GM19239 (cell line): ENCODE data around the gene GSPT1.

Experiments
- DNase-seq: peaks from one replicate; pipeline ENCODE4 v3.0.0; 2011; ENCODE audit warnings: low spot score; ENCODE audit not compliant: insufficient read length
- FAIRE-seq: peaks from 2 replicates; lab custom pipeline; 2011; peaks lifted over from hg19 to GRCh38; lab: Jason Lieb, UNC

The GSPT1 gene

DNA sequence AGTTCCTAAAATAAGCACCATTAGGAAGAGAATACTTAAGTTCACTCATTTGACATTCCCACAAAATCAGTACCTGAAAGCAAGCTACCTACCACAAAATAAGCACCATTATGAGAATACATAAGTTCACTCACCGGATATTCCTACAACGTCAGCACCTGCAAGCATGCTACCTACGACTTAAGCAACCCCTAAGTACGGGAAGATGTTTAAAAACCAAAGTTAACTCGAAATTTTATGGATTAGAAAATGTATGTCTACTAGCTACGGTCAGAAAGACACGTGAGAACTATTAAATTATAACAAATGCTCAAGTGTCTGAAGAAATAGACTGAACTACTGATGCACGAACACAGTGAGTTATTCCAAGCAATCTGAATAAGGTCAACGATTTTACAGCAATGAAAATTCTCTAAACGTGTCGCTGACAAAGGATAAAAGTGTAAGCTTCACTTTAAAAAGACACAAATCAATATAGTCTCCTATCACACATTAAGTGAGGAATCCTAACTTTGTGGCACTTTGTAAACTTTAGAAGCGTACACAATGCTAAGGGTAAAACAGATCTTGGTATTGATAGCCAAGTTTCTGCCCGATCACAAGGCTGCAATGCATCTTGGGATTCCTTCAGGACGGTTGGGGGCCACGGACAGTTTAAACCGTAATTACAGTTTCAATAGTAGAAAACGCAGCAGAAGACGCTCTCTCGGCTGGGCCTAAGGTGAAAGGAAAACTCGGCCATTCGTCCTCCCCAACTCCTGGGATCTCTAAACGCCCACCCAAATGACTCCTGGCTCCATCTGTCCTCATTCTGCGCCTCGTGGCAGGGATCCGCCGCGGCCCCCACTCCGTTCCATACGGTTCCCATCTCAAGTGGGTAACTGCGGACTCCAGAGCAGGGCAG lies 1.3 kb downstream of the GSPT1 start:
- DNase-seq (no peak), FAIRE-seq (peak; percentile 93)

DNA sequence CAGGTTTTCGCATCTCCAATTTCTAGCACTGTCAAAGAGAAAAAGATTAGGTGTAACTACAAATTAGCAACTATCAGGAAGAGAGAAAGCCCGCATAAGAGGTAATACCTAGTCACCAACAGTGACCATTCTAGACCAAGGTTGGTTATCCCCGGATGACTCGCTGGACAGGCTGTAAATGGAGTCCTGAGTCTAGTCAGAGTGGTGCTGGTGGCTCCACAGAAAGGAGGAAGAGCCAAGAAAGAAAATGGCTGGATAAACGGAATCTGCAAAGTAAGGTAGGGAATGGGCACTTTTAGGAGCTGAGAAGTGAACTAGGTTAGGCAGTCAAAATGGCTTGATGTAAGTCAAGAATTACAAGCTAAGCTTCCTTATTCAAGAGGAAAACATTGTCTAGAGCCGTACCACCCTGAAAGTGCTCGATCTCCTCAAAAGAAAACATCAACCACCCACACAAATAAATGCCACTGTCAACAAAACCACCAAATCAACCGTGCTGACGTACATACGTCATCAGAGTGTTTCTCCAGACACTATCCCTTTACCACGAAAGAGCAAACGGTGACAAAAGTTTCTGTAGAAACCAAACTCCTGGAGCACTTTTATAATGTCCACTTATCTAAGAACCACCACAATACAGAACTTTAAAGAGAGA lies 2.2 kb downstream of the GSPT1 start:
- DNase-seq: no peak
- no peak for FAIRE-seq

DNA sequence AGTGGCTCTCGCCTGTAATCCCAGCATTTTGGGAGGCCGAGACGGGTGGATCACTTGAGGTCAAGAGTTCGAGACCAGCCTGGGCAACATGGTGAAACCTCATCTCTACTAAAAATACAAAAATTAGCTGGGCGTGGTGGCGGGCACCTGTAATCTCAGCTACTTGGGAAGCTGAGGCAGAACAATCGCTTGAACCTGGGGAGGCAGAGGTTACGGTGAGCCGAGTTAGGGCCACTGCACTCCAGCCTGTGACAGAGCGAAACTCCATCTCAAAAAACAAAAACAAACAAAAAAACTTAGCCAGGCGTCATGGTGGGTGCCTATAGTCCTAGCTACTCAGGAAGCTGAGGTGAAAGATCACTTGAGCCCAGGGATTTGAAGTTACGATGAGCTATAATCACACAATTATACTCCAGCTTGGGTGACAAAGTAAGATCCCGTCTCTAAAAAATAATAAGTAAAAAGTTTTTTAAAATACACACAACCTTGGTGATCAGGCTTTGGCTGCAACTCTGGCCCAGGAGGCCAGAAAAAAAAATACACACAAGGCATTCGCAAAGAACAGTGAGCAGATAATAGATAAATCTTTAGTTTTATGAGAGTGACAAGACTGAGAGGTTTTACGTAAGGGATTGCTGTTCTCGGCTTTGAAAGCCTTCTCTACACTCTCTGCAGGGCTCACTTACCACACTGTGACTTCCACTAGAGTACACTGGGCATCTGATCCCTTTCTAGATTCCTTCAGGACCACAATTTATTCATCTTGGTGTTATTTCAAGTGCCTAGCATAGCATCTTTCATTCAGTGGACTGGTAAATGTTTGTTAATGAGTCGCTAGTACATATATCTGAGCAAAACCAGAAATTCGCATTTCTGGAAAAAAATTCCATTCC lies 5.9 kb downstream of the GSPT1 start:
- no peak for FAIRE-seq
- DNase-seq: no peak

DNA sequence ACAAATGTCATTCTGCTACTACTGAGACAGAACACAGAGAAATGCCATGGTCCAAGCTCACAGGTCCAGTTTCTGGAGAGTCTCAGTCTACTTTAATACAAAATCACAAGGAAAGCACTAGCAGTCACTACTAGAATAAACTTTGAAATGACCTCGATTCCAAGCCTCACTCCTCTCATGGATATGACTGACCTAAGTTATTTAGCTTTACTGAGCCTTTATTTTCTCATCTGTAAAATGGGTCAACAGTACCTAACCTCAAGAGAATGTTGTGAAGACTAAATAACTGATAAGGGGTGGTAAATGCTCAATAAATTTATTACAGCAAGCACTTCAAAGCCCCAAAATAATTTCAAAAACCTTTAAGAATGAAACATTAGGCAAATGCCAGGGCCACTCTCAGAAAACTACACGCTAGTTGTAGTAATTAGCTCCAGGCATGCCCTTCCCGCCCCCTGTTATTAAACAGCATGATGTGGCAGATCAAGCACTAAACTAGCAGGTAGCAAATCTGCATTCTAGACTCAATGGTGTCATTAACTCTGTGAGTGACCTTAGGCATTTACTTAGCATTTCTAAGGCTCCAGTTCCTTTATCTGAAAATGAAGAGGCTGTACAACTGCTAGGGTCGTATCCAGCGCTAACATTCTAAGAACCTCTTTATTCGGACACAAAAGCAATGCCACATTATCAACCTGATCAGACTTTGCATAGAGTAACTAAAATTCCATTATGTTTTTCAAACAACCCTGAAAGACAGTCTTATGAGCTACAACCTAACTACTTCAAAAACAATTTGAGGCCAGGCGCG lies 8.4 kb downstream of the GSPT1 start:
- FAIRE-seq (no peak), DNase-seq (no peak)

DNA sequence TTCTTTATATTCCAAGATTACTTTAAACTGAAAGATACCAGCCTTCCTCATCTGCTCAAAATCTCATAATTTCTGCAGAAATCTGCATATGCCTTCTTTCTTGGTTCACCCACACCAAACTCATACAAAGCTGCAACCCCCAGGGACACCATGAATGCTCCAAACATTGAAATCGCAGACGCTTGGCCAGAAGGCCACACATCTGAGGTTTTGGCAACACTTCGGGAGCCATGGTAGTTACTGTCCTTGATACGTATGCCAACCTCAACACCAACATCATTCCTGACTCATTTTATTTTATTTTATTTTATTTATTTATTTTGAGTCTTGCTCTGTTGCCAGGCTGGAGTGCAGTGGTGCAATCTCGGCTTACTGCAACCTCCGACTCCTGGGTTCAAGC lies 11.8 kb downstream of the GSPT1 start:
- no peak for FAIRE-seq
- DNase-seq: no peak

DNA sequence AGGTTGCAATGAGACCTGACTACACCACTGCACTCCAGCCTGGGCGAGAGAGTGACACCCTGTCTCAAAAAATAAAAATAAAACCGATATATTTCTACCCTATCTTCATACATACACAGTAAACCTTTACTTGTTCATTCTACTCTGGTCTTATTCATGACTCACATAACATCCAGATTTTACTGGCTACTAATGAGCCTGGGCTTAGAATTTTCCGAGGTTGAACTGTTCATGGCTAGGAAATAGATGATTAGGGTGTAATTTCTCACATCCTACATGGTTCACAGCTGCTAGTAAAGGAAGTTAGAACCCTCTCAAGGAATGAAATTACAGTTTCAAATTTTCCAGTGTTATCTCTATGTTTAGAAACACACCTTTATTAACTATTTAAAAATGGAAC lies 14.7 kb downstream of the GSPT1 start:
- FAIRE-seq (no peak), DNase-seq (no peak)

DNA sequence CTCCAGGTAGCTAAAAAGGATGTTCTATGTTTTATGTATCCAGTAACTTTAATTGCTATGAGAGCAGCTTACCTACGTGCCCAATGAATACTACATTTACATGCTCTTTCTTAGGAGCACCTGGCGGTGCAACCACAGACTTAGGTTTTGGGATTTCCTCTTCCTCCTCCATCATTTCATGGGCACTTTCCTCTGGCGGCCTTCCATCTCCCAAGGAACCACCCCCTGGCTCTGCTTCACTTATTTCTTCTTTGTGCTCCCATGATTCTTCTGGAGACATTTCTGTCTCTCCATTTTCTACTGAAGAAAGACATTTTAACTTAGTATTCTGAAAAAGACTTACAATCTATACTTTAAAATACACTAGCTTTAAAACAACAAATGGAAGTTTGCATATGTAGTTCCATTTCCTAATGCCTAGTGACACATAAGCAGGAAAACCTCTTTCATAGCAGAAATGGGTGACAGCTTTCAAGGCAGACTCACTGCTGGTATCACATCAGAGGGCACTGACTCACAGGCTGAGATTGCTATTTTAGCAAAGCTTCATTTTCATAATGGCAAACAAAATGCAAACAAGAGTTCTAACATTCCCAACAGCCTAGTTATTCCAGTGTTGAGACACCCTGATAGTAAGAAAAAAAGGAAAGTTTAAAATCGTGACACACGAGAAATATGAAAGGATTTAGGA lies 19.1 kb downstream of the GSPT1 start:
- FAIRE-seq (no peak), DNase-seq (no peak)

DNA sequence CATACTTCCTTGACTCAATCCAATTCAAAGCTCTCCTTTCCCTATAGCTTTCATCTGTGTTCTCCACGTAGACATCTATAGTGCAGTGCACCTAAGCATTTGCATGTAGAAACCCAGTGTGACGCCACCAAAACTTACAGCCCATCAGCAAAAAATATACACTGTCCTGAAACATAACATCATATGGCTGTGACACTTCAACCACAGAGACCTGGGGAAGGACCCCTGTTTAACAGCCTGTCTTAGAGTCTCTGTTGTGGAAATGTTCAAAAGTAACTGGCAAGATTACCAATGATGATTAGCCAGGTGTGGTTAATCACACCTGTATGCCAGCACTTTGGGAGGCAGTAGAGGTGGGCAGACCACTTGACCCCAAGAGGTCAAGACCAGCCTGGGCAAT lies 22.2 kb downstream of the GSPT1 start:
- no peak for FAIRE-seq

DNA sequence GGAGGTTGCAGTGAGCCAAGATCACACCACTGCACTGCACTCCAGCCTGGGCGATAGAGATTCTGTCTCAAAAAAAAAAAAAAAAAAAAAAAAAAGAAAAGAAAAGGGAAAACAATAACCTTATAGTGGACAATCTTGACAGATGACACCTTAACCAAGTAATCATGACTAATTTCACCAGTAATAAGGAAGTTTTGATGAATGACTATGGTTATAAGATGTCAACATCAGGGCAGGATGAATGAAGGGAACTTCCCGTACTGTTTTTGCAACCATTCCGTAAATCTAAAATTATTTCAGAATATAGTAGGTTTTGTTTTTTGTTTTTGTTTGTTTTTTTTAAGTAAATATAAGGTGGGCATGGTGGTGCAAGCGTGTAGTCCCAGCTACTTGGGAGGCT lies 23.0 kb downstream of the GSPT1 start:
- FAIRE-seq (no peak), DNase-seq (no peak)

More for the DNA sequence above, 22.2 kb downstream of the GSPT1 start:
- DNase-seq: no peak

DNA sequence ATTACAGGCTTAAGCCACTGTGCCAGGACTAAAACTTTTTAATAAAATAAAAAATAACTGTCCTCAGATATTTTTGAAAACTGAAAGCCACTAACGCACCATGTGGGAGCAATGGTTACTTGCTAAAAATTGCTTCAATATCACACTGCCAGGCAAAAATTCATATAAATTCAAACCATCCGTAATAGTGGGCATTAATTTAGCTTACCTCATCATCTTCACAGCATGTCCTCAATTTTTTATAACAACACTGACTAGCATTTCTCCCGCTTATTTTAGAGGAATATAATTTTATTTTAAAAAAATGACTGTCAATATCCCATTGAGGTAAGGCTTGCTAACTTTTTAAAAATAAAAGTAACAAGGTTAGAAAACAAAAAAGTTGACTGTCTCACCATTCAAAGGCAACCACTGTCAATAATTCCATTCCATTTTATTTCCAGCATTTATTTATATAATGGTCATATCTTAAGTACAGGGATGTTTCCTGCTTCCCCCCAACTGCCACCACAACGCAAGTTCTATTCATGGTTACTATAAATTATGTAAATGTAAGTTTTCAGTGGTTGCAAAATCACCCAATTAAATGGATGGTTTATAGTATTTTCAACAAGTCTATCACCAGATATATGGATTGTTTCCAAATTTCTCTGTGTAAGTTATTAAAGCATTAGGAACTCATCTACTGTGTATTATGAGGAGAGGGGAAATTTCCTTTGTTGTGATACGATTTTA lies 25.4 kb downstream of the GSPT1 start:
- DNase-seq: no peak
- FAIRE-seq: no peak

DNA sequence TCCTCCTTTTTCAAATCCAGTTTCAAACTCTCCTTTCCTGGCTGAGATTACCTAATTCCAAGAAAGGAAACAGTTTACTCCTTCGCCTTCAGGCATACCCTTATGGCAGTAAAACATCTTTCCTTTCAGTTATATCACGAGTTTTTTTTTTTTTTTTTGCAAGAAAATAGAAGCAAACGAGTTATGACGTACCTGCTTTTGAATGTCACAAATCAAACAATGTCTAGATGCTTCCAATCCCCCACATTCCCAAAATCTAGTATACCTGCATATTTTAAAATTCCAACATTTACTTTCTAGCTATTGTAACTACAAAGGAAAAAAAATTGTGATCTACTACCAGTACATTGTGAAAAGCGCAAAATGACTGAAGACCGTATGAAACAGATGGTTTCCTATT lies 28.9 kb downstream of the GSPT1 start:
- FAIRE-seq: no peak
- no peak for DNase-seq

DNA sequence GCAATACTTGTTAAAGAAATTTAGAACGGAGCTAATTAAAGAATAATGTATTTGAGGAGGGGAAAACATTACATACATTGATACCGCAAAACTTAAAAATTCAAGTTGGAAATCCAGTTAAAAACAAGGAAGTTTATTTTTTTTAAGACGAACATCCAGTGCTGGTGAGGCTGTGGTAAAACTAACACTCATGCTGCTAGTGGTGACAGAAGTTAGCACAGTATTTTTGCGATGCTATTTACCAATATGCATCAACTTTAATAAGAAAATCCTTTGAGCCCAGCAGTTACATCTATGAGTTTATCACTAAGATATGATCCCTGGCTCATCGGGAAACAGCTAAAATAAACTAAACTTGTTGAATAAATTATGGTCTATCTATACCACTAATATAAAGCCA lies 31.7 kb downstream of the GSPT1 start:
- DNase-seq: no peak
- no peak for FAIRE-seq

DNA sequence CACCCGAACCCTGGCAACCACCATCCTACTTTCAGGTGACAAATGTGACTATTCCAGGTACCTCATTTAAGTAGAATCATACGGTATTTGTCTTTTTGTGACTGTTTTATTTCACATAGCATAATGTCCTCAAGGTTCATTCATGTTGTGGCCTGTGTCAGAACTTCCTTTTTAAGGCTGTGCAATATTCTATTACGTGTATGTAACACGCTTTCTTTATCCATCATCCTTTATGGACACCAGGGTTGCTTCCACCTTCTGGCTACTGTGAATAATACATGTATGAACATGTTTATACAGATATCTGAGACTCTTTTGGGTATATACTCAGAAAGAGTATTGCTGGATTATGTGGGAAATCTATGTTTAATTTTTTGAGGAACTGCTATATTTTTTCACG lies 35.7 kb downstream of the GSPT1 start:
- FAIRE-seq (no peak), DNase-seq (no peak)

DNA sequence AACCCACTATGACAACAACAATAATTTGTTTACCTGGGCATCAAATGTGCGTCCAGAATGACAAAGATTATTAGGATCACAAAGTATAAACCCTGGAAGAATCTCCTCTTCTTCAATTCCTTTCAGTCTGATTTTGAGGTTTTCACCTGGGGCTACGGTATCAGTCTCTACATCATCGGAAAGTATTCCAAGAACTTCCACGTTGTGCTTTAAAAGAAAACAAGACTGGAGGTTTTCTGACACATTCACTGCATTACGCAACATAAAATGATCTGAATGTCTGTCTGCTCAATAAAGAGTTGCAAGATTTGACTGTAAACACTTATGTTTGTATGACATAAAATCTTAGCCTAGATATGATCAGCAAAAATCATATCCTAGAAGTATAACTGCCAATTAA lies 38.4 kb downstream of the GSPT1 start:
- DNase-seq: no peak
- no peak for FAIRE-seq

DNA sequence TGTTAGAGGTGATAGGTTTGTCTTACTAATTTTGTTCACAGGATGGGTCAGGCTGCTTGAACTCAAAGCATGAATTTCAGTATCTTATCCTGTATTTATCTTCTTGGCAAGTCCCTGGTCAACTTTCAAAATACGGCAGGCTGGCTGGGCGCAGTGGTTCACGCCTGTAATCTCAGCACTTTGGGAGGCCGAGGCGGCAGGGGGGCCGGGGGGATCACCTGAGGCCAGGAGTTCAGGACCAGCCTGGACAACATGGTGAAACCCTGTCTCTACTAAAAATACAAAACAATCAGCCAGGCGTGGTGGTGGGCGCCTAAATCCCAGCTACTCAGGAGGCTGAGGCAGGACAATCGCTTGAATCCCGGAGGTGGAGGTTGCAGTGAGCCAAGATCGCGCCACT lies 39.5 kb downstream of the GSPT1 start:
- no peak for FAIRE-seq

DNA sequence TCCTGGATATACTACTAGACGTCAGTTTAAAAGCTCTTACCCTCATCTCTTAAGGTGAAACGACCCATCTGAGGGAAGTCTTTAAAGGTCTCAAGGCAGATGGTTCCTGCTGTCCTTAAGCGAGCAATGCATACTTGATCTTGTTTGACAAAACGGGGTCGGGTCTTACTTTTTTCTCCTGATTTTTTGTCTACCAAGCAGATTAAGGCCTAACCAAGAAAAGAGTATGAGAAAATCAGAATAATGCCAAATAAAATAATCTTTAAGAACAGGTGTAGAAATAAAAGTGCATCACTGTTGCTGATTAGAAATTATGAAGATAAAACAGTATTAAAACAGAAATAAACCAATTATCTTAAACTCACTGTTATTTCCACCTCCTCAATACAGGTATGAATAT lies 40.0 kb downstream of the GSPT1 start:
- peak; percentile 61 for FAIRE-seq
- DNase-seq: no peak

More for the DNA sequence above, 39.5 kb downstream of the GSPT1 start:
- DNase-seq: no peak

DNA sequence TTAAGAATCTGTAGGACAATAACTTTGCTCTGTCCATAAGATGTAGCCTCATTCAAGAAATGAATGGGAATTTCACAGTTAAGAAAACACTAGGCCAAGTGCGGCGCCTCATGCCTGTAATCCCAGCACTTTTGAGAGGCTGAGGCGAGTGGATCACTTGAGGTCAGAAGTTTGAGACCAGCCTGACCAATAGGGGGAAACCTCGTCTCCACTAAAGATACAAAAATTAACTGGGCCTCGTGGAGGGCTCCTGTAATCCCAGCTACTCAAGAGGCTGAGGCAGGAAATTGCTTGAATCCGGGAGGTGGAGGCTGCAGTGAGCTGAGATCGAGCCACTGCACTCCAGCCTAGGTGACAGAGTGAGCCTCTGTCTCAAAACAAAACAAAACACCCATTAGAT lies 44.6 kb downstream of the GSPT1 start:
- no peak for FAIRE-seq

DNA sequence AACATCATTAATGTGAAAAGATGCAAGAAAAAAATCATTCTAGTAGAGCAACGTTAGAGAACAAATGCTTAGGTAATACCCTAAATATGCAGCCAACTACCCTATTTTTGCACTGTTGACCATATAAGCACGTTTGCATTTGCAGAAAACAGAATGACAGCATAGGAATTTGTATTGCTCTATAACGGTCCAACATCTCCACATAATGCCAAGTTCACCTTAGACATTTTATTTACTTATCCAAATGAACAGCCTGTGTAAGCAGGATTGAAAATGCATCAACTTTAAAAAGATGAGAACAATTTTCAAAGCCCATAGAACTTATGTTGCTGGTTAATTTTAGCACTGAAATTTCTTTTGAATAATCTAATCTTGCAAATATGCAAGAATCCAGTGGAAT lies 45.4 kb downstream of the GSPT1 start:
- peak; percentile 4 for FAIRE-seq
- no peak for DNase-seq

More for the DNA sequence above, 44.6 kb downstream of the GSPT1 start:
- no peak for DNase-seq
